Erythroblast (primary cell): ENCODE data around the gene UBAC2.

Experiments used
- GATA1 ChIP-seq: IDR thresholded peaks from 2 replicates; pipeline ENCODE4 v1.6.1; 2011; ENCODE audit warnings: low read depth, mild to moderate bottlenecking, control low read depth, low read length, moderate library complexity
- POLR2A ChIP-seq: IDR thresholded peaks from 2 replicates; pipeline ENCODE4 v1.6.1; 2011; ENCODE audit warnings: mild to moderate bottlenecking, low read length

DNA sequence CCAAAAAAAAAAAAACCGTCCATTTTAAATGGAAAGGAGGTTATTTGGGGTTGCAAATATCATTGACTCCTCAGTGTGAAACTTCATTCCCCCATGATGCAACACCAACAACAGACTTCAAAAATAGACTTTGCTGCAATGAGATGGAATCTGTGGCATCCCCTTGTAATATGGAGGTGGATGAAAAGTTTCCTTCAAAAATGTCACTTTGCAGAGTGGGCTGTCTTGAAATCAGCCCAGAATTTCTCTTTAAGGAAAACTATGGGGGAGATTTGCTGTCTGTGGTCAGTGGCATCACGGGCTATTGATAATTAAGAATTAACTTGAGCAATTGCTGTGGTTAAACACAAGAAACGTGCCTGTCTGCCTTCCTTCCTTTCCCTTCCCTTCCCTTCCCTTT is 56.1 kb downstream of the UBAC2 start:
- TF ChIP-seq POLR2A (no peak), GATA1 (no peak)
